GM21390 (cell line): ENCODE results near the gene KIF25.
"Not testable (repeated sequence)": the region's sequence is repeated elsewhere in the genome, so short reads cannot be mapped to it uniquely, and the experiment has no call there.

Experiments
- ATAC-seq: cut with Tn5 transposase; IDR thresholded peaks from one replicate; pipeline ENCODE4 v1.9.1; 2021; ENCODE audit not compliant: unreplicated experiment

KIF25 gene

GRCh38 chr6:167993831-167994230, 3.6 kb upstream of the KIF25 start:
- ATAC-seq = no peak

- no peak for ATAC-seq
Observed at GRCh38 chr6:167995302-167995701, 2.2 kb upstream of the KIF25 start.

GRCh38 chr6:167995731-167996151, 1.7 kb upstream of the KIF25 start:
- no peak for ATAC-seq

GRCh38 chr6:167996424-167997199, 859 bp upstream of the KIF25 start:
- no peak for ATAC-seq

- ATAC-seq = no peak
Observed at GRCh38 chr6:167998215-167998614, 744 bp downstream of the KIF25 start.

GRCh38 chr6:168000198-168001028, 2.9 kb downstream of the KIF25 start:
- no peak for ATAC-seq

GRCh38 chr6:168001029-168001332, 3.5 kb downstream of the KIF25 start:
- no peak for ATAC-seq

- ATAC-seq = not testable (repeated sequence)
Observed at GRCh38 chr6:168001514-168001913, 4.0 kb downstream of the KIF25 start.

- ATAC-seq = no peak
Observed at GRCh38 chr6:168002804-168003203, 5.3 kb downstream of the KIF25 start.

GRCh38 chr6:168004023-168004422, 6.6 kb downstream of the KIF25 start:
- no peak for ATAC-seq

GRCh38 chr6:168004945-168005344, 7.5 kb downstream of the KIF25 start:
- ATAC-seq = no peak

- ATAC-seq = no peak
Observed at GRCh38 chr6:168005796-168006195, 8.3 kb downstream of the KIF25 start.

- ATAC-seq = no peak
Observed at GRCh38 chr6:168007592-168008338, 10.3 kb downstream of the KIF25 start.

- ATAC-seq = no peak
Observed at GRCh38 chr6:168009331-168009730, 11.9 kb downstream of the KIF25 start.

- ATAC-seq = no peak
Observed at GRCh38 chr6:168011291-168011690, 13.8 kb downstream of the KIF25 start.

GRCh38 chr6:168012431-168013249, 15.2 kb downstream of the KIF25 start:
- no peak for ATAC-seq

GRCh38 chr6:168013250-168013915, 15.9 kb downstream of the KIF25 start:
- no peak for ATAC-seq

GRCh38 chr6:168014428-168014827, 17.0 kb downstream of the KIF25 start:
- no peak for ATAC-seq

- ATAC-seq = no peak
Observed at GRCh38 chr6:168015009-168015408, 17.5 kb downstream of the KIF25 start.

- ATAC-seq = no peak
Observed at GRCh38 chr6:168015482-168016175, 18.2 kb downstream of the KIF25 start.
